MM.1S (cell line): ENCODE data around the gene MACROD2.

ENCODE experiments used
- DNase-seq: peaks from one replicate; pipeline ENCODE4 v3.0.0-alpha.2; 2015
- H2AFZ ChIP-seq: fragments of 300-600 bp; sonication (generic); 2 replicates; pipeline ENCODE4 v1.6.0; 2016; ENCODE audit warnings: antibody characterized with exemption, low read length
- H3F3A ChIP-seq: fragments of 300-600 bp; sonication (generic); 2 replicates; pipeline ENCODE4 v1.6.1; 2016; ENCODE audit warnings: mild to moderate bottlenecking, antibody characterized with exemption, low read length, moderate library complexity, mixed read lengths; ENCODE audit not compliant: insufficient read depth
- H3K27ac ChIP-seq: fragments of 300-600 bp; sonication (generic); 2 replicates; pipeline ENCODE4 v1.5.1; 2016; ENCODE audit warnings: mild to moderate bottlenecking, low read length
- H3K27me3 ChIP-seq: fragments of 300-600 bp; sonication (generic); replicated peaks from 2 replicates; pipeline ENCODE4 v1.6.0; 2016; ENCODE audit warnings: low read length; ENCODE audit not compliant: insufficient read depth
- H3K36me3 ChIP-seq: fragments of 300-600 bp; sonication (generic); replicated peaks from 2 replicates; pipeline ENCODE4 v1.6.1; 2016; ENCODE audit warnings: mild to moderate bottlenecking, low read length, mixed read lengths; ENCODE audit not compliant: insufficient read depth
- H3K4me1 ChIP-seq: fragments of 300-600 bp; sonication (generic); 2 replicates; pipeline ENCODE4 v1.6.1; 2016; ENCODE audit warnings: low read length, mixed read lengths
- H3K4me2 ChIP-seq: fragments of 300-600 bp; sonication (generic); 2 replicates; pipeline ENCODE4 v1.6.0; 2016; ENCODE audit warnings: low read depth, low read length
- H3K4me3 ChIP-seq: fragments of 300-600 bp; sonication (generic); 2 replicates; pipeline ENCODE4 v1.5.1; 2016; ENCODE audit warnings: low read length, mixed read lengths
- H3K79me2 ChIP-seq: fragments of 300-600 bp; sonication (generic); 2 replicates; pipeline ENCODE4 v1.6.1; 2016; ENCODE audit warnings: mixed run types, low read length, mixed read lengths
- H3K9ac ChIP-seq: fragments of 300-600 bp; sonication (generic); 2 replicates; pipeline ENCODE4 v1.6.1; 2016; ENCODE audit warnings: low read length, mixed read lengths
- H3K9me2 ChIP-seq: fragments of 300-600 bp; sonication (generic); replicated peaks from 2 replicates; pipeline ENCODE4 v1.6.1; 2016; ENCODE audit warnings: mild to moderate bottlenecking, low read length, mixed read lengths; ENCODE audit not compliant: insufficient read depth
- H3K9me3 ChIP-seq: fragments of 300-600 bp; sonication (generic); replicated peaks from 2 replicates; pipeline ENCODE4 v1.6.1; 2016; ENCODE audit warnings: mild to moderate bottlenecking, low read length, mixed read lengths; ENCODE audit not compliant: insufficient read depth
- H4K20me1 ChIP-seq: fragments of 300-600 bp; sonication (generic); 2 replicates; pipeline ENCODE4 v1.6.1; 2016; ENCODE audit warnings: mild to moderate bottlenecking, low read length, moderate library complexity, mixed read lengths; ENCODE audit not compliant: insufficient read depth
- CTCF ChIP-seq: fragments of 300-600 bp; sonication (generic); IDR thresholded peaks from 2 replicates; pipeline ENCODE4 v1.5.1; 2016; ENCODE audit warnings: antibody characterized with exemption, low read length, mixed read lengths
- EZH2 ChIP-seq: fragments of 300-600 bp; sonication (generic); optimal IDR thresholded peaks from 2 replicates; pipeline ENCODE3; 2017; ENCODE audit warnings: low read depth, mild to moderate bottlenecking, antibody characterized with exemption, low read length, mixed read lengths
- EZH2phosphoT487 ChIP-seq: fragments of 300-600 bp; sonication (generic); IDR thresholded peaks from 2 replicates; pipeline ENCODE4 v1.6.1; 2018; ENCODE audit warnings: antibody characterized with exemption, low read length

Gene MACROD2

GRCh38 chr20:14334306-14334930 lies 339.1 kb downstream of the MACROD2 start:
- no peaks in the 10 kb centered on the region for H3K4me1 ChIP-seq
- TF ChIP-seq EZH2phosphoT487: no peak
- TF ChIP-seq CTCF: peak; percentile 40
- no peaks in the 10 kb centered on the region for H4K20me1 ChIP-seq
- no peak overlapping the region for H2AFZ ChIP-seq
- H3F3A ChIP-seq: no peaks in the 10 kb centered on the region
- H3K4me3 ChIP-seq: no peak overlapping the region
- H3K27ac ChIP-seq: no peak overlapping the region
- no peaks in the 10 kb centered on the region for H3K36me3 ChIP-seq
- H3K9me2 ChIP-seq: no peaks in the 10 kb centered on the region
- H3K79me2 ChIP-seq: no peaks in the 10 kb centered on the region
- peak; percentile 62 for DNase-seq
- H3K9me3 ChIP-seq: no peaks in the 10 kb centered on the region
- no peak overlapping the region for H3K9ac ChIP-seq
- no peaks in the 10 kb centered on the region for H3K27me3 ChIP-seq
- H3K4me2 ChIP-seq: peak overlapping the region; percentile 19

- Histone ChIP-seq H3F3A (no peaks in the 10 kb centered on the region), H4K20me1 (no peaks in the 10 kb centered on the region), H3K36me3 (no peaks in the 10 kb centered on the region), H3K27me3 (no peaks in the 10 kb centered on the region), H2AFZ (no peak overlapping the region), H3K79me2 (no peaks in the 10 kb centered on the region), H3K9me2 (no peaks in the 10 kb centered on the region), H3K4me1 (no peaks in the 10 kb centered on the region), H3K4me3 (no peak overlapping the region), H3K27ac (no peak overlapping the region), H3K4me2 (no peak overlapping the region), H3K9ac (no peak overlapping the region), H3K9me3 (no peaks in the 10 kb centered on the region)
- DNase-seq: no peak
- TF ChIP-seq EZH2phosphoT487: no peak
- TF ChIP-seq CTCF: no peak
- TF ChIP-seq EZH2: no peak
These were observed 339.7 kb downstream of the MACROD2 start for GRCh38 chr20:14335052-14335451.

- H3K9me2 ChIP-seq: no peaks in the 10 kb centered on the region
- no peaks in the 10 kb centered on the region for H3K79me2 ChIP-seq
- no peaks in the 10 kb centered on the region for H3K36me3 ChIP-seq
- no peak overlapping the region for H3K9ac ChIP-seq
- H3K9me3 ChIP-seq: no peaks in the 10 kb centered on the region
- H3K27ac ChIP-seq: no peak overlapping the region
- peak; percentile 35 for DNase-seq
- no peaks in the 10 kb centered on the region for H3K4me1 ChIP-seq
- H3K4me3 ChIP-seq: peak overlapping the region; percentile 38; the same call in 1 of the 2 replicates
- no peaks in the 10 kb centered on the region for H4K20me1 ChIP-seq
- no peaks in the 10 kb centered on the region for H3K27me3 ChIP-seq
- no peaks in the 10 kb centered on the region for H3F3A ChIP-seq
- peak overlapping the region; percentile 26; the same call in 1 of the 2 replicates for H2AFZ ChIP-seq
- H3K4me2 ChIP-seq: peak overlapping the region; percentile 18; the same call in 1 of the 2 replicates
- TF ChIP-seq EZH2phosphoT487 (no peak), CTCF (no peak), EZH2 (no peak)
These were observed 341.4 kb downstream of the MACROD2 start for GRCh38 chr20:14336686-14337085.
